OCI-LY1 (cell line): Measurements from ENCODE around the gene TMCC2.

ENCODE experiments used
- CTCF ChIP-seq: fragments of 200-600 bp; sonication (generic), shearing (Covaris generic); IDR thresholded peaks from 2 replicates; pipeline ENCODE4 v1.5.1; 2017; ENCODE audit warnings: mild to moderate bottlenecking, antibody characterized with exemption, low read length, moderate library complexity, mixed read lengths
- EZH2 ChIP-seq: fragments of 200-600 bp; sonication (generic), shearing (Covaris generic); IDR thresholded peaks from 2 replicates; pipeline ENCODE4 v1.8.0; 2017; ENCODE audit warnings: borderline replicate concordance, mixed run types, mild to moderate bottlenecking, antibody characterized with exemption, low read length, moderate library complexity, mixed read lengths

DNA sequence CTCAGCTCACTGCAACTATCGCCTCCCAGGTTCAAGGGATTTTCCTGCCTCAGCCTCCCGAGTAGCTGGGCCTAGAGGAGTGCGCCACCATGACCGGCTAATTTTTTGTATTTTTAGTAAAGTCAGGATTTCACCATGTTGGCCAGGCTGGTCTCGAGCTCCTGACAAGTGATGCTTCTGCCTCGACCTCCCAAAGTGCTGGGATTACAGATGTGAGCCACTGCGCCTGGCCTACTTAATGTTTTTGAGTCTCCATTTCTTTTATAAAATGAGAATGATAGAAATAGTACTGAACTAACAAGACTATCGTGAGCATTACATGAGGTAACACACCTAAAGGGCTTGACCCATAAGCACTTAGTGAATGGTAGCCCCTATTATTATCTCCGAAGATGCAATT is 72.4 kb downstream of the TMCC2 start:
- no peak for TF ChIP-seq CTCF
- TF ChIP-seq EZH2 = no peak
